ENCODE measurements around the gene AS3MT. TPM values are rescaled to one million over a fixed set of nuclear protein-coding genes. Genes with fewer than 3 reads are reported as not detected.

Gene AS3MT
- total and polyA plus RNA-seq, 8 donors, result 0.43 to 7.6 (median 3.9) TPM; not detected in 1

DNA sequence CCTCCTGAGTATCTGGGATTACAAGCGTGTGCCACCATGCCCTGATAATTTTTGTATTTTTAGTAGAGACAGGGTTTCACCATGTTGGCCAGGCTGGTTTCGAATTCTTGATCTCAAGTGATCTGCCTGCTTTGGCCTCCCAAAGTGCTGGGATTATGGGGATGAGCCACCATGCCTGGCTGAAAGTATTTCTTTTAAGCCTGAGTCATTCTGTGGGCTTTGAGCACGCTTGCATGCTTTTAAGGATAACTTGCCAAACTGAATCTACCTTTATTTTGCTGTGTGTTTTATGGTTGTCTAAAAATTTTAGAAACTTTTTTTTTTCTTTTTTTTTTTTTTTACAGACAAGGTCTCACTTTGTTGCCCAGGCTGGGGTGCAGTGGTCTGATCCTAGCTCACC is 82.0 kb downstream of the AS3MT start:
- intact Hi-C loops (cut with DNase I; ENCODE audit: low total_unique reads), result no loop called here
- Histone ChIP-seq H3K9me3 (no peaks in the 10 kb centered on the region), H3K4me3 (no peak overlapping the region), H3K27me3 (no peaks in the 10 kb centered on the region), H3K4me1 (no peaks in the 10 kb centered on the region), H3K36me3 (no peaks in the 10 kb centered on the region), H3K27ac (no peak overlapping the region)
- TF ChIP-seq EP300 (IDR thresholded peaks at IDR 0.05) (no peak), POLR2AphosphoS5 (IDR thresholded peaks at IDR 0.05) (no peak), POLR2A (IDR thresholded peaks at IDR 0.05) (no peak)
- TF ChIP-seq, protein P1, sequence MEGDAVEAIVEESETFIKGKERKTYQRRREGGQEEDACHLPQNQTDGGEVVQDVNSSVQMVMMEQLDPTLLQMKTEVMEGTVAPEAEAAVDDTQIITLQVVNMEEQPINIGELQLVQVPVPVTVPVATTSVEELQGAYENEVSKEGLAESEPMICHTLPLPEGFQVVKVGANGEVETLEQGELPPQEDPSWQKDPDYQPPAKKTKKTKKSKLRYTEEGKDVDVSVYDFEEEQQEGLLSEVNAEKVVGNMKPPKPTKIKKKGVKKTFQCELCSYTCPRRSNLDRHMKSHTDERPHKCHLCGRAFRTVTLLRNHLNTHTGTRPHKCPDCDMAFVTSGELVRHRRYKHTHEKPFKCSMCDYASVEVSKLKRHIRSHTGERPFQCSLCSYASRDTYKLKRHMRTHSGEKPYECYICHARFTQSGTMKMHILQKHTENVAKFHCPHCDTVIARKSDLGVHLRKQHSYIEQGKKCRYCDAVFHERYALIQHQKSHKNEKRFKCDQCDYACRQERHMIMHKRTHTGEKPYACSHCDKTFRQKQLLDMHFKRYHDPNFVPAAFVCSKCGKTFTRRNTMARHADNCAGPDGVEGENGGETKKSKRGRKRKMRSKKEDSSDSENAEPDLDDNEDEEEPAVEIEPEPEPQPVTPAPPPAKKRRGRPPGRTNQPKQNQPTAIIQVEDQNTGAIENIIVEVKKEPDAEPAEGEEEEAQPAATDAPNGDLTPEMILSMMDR (IDR thresholded peaks at IDR 0.05), result no peak
- 93 to 100% (median 97%) methylated on average over 3 of the region's 3 CpGs for WGBS, 5 donors
- DNase-seq, result no peak

Small RNAs within 50 kb of the gene (small RNA-seq; reads per million reads assigned to genes)
- gene AS3MT (0 reads per million in 4 donors), gene RF00026 (0 reads per million in 4 donors)

Other genes with a start within 250 kb of the AS3MT start
- 100 to 1,000 TPM in 3 of 5 donors, 10 to 100 TPM in 2; 40.0 to 253 (median 149) TPM for gene TRIM8, start 225.0 kb upstream of the AS3MT start, total RNA-seq
- gene TRIM8, start 225.0 kb upstream of the AS3MT start, polyA plus RNA-seq, result 10 to 100 TPM; 45.6 to 83.2 (median 68.4) TPM
- 1 to 10 TPM in 4 of 5 donors, under 1 TPM in 1; 0.58 to 8.4 (median 3.1) TPM for gene ARL3, start 155.1 kb upstream of the AS3MT start, total RNA-seq
- gene ARL3, start 155.1 kb upstream of the AS3MT start, polyA plus RNA-seq, result 10 to 100 TPM in 2 of 3 donors, 1 to 10 TPM in 1; 8.9 to 17.0 (median 11.7) TPM
- gene SFXN2, start 154.8 kb upstream of the AS3MT start, total RNA-seq, result 100 to 1,000 TPM in 1 of 5 donors, 10 to 100 TPM in 3, 1 to 10 TPM in 1; 8.7 to 267 (median 13.2) TPM
- gene SFXN2, start 154.8 kb upstream of the AS3MT start, polyA plus RNA-seq, result 10 to 100 TPM in 1 of 3 donors, 1 to 10 TPM in 2; 4.7 to 10.7 (median 7.5) TPM
- 100 to 1,000 TPM in 1 of 5 donors, 10 to 100 TPM in 4; 25.5 to 140 (median 43.3) TPM for gene WBP1L, start 125.5 kb upstream of the AS3MT start, total RNA-seq
- 10 to 100 TPM; 15.1 to 27.5 (median 25.4) TPM for gene WBP1L, start 125.5 kb upstream of the AS3MT start, polyA plus RNA-seq
- gene CYP17A1, start 32.1 kb upstream of the AS3MT start, total RNA-seq, result not detected
- 100 to 1,000 TPM in 1 of 3 donors, under 1 TPM in 2; 0.30 to 106 (median 0.37) TPM for gene CYP17A1, start 32.1 kb upstream of the AS3MT start, polyA plus RNA-seq
- gene BORCS7, start 15.2 kb upstream of the AS3MT start, total RNA-seq, result 10 to 100 TPM in 4 of 5 donors, 1 to 10 TPM in 1; 9.9 to 59.3 (median 32.6) TPM
- 10 to 100 TPM; 20.0 to 39.0 (median 33.1) TPM for gene BORCS7, start 15.2 kb upstream of the AS3MT start, polyA plus RNA-seq
- 10 to 100 TPM in 3 of 5 donors, 1 to 10 TPM in 2; 5.3 to 45.5 (median 15.2) TPM for gene CNNM2, start 48.8 kb downstream of the AS3MT start, total RNA-seq
- 1 to 10 TPM in 2 of 3 donors, under 1 TPM in 1; 0.76 to 1.6 (median 1.3) TPM for gene CNNM2, start 48.8 kb downstream of the AS3MT start, polyA plus RNA-seq

Data from stomach (tissue), 9 donors.